ENCODE results near the gene ZDHHC4. TPM values are rescaled to one million over a fixed set of nuclear protein-coding genes. Genes with fewer than 3 reads are reported as not detected.
A peak's percentile ranks its signal among the peaks of the same experiment; 100 is the strongest.

ZDHHC4 gene
- total RNA-seq, 1 experiment from 2014 or later = 28.9 TPM

DNA sequence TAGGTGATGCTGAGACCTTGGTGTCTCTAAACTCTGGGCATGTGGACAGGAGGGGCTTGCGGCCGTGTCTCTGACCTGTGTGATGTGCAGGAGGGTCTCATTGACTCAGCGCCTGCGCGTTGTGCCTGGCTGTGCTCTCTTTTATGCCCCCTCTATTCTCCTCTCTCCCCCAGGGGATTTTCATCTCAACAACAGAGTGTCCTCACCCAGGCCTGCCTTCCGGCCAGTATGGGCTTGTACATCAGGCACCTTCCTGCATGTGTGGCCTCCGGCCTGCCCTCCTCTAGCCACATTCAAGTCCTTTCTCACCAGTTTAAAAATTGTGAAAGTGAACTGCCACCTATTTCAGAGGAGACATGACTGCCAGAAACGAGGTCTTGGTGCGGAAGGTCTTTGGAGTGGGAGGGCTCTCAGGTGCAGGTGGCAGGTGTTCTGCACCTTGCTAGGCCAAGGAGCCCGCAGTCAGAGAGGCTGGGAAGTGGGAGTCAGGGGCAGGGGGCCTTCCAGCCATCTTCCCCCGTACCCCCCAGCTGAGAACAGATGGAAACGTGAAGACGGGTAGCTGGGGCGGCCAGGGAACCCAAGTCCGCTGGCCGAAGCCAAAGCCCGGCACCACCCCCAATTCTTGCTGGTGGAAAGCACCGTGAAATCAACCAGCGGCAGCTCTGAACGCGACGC is 12.0 kb downstream of the ZDHHC4 start:
- Histone ChIP-seq H3K4me3 (ENCODE audit: low read length) (peak overlapping the region; percentile 57), H3K36me3 (ENCODE audit: low read depth, low read length) (no peaks in the 10 kb centered on the region), H3K9ac (ENCODE audit: low read length) (no peak overlapping the region), H3F3A (ENCODE audit: low read length, unreplicated experiment) (no peaks in the 10 kb centered on the region), H2AFZ (ENCODE audit: low read length) (peak overlapping the region; percentile 90), H4K20me1 (ENCODE audit: low read length) (no peaks in the 10 kb centered on the region), H3K79me2 (ENCODE audit: low read length) (peaks cover 16% of the 10 kb centered on the region), H3K4me2 (ENCODE audit: low read length) (peak overlapping the region; percentile 81), H3K4me1 (ENCODE audit: insufficient read depth, low read length) (no peaks in the 10 kb centered on the region; the same call in 1 of the 2 replicates), H3K27me3 (ENCODE audit: low read length) (no peaks in the 10 kb centered on the region), H3K27ac (ENCODE audit: low read length) (no peak overlapping the region), H3K9me2 (replicated peaks; ENCODE audit: low read length) (no peaks in the 10 kb centered on the region), H3K9me3 (ENCODE audit: low read length) (no peaks in the 10 kb centered on the region)
- no peak for TF ChIP-seq EZH2phosphoT487 (IDR thresholded peaks at IDR 0.05; ENCODE audit: borderline replicate concordance, low read length)
- TF ChIP-seq, protein P1, sequence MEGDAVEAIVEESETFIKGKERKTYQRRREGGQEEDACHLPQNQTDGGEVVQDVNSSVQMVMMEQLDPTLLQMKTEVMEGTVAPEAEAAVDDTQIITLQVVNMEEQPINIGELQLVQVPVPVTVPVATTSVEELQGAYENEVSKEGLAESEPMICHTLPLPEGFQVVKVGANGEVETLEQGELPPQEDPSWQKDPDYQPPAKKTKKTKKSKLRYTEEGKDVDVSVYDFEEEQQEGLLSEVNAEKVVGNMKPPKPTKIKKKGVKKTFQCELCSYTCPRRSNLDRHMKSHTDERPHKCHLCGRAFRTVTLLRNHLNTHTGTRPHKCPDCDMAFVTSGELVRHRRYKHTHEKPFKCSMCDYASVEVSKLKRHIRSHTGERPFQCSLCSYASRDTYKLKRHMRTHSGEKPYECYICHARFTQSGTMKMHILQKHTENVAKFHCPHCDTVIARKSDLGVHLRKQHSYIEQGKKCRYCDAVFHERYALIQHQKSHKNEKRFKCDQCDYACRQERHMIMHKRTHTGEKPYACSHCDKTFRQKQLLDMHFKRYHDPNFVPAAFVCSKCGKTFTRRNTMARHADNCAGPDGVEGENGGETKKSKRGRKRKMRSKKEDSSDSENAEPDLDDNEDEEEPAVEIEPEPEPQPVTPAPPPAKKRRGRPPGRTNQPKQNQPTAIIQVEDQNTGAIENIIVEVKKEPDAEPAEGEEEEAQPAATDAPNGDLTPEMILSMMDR (conservative IDR thresholded peaks at IDR 0.05; ENCODE audit: low read depth, low read length) = no peak
- no TSS peak for BruUV-seq (replicated peaks)
- CTCF ChIA-PET = interaction anchor here (0.6 kb wide), 1 partner anchor 40 kb away, joined by 5 read pairs; no protein-coding TSS in a partner anchor
- POLR2A ChIA-PET (ENCODE audit: unreplicated experiment) = interaction anchor here (0.5 to 0.6 kb wide), 2 partner anchors 15 to 39 kb away, joined by 4 read pairs; no protein-coding TSS in a partner anchor
- no peak for DNase-seq
- no peak for ATAC-seq
- intact Hi-C loops (cut with micrococcal nuclease) = no loop called here

DNA sequence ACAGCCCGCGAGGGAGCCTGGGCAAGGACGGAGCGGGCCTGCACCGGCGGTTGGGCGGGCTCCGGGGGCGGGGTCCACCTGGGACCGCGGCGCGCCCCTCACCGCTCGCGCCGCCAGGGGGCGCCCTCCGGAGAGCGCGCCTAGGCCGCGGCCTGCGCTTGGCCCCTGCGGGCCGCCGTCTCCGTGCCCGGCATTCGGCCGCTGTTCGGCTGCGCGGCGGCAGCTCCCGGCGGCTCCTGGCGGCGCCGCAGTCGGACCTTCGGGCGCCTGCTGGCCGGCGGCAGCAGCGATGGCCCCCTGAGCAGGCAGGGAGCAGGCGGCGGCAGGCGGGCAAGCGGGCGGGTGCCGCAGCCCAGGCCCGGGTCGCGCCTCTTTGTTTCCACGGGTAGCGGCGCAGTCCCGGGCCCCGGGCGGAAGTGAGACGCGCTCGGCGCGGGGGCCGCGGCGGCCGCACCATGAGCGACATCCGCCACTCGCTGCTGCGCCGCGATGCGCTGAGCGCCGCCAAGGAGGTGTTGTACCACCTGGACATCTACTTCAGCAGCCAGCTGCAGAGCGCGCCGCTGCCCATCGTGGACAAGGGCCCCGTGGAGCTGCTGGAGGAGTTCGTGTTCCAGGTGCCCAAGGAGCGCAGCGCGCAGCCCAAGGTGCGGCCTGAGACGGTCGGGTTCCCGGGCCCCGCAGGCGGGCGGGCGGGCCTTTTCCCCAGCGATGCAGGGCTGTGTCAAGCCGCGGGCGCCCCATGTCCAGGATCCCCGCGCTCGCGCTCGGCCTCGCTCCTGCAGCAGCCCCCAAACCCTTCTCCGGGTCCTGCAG is 12.8 kb downstream of the ZDHHC4 start, which contains the start of gene INTS15:
Gene INTS15 (plus strand): TSS at position 193 of the 816 bp plus-strand sequence. CDS start 263 bp downstream, at position 456.
- H3K4me2 ChIP-seq (ENCODE audit: low read length) = peak within 1 kb of the TSS; percentile 97
- no peaks in the 10 kb centered on the region for H3K27me3 ChIP-seq (ENCODE audit: low read length)
- no peaks in the 10 kb centered on the region; the same call in 1 of the 2 replicates for H3K36me3 ChIP-seq (ENCODE audit: low read depth, low read length)
- ChIA-PET POLR2A (ENCODE audit: unreplicated experiment) (interaction anchor here (0.6 kb wide), 1 partner anchor 16 kb away, joined by 4 read pairs; no protein-coding TSS in a partner anchor), CTCF (interaction anchor here (1.1 kb wide), 1 partner anchor 13 kb away, joined by 3 read pairs; the partner anchor contains the start of gene ZDHHC4)
- peak within 1 kb of the TSS; percentile 90 for H2AFZ ChIP-seq (ENCODE audit: low read length)
- intact Hi-C loops (cut with micrococcal nuclease) = no loop called here
- no peaks in the 10 kb centered on the region for H3K9me3 ChIP-seq (ENCODE audit: low read length)
- peak within 1 kb of the TSS; percentile 82 for H3K9ac ChIP-seq (ENCODE audit: low read length)
- peak within 1 kb of the TSS; percentile 99 for H3K4me3 ChIP-seq (ENCODE audit: low read length)
- DNase-seq (peak; percentile 86), ATAC-seq (peak; percentile 92)
- H4K20me1 ChIP-seq (ENCODE audit: low read length) = no peaks in the 10 kb centered on the region
- no TSS peak for BruUV-seq (replicated peaks)
- TF ChIP-seq EZH2phosphoT487 (IDR thresholded peaks at IDR 0.05; ENCODE audit: borderline replicate concordance, low read length) (no peak), EZH2 (IDR thresholded peaks at IDR 0.05; ENCODE audit: low read length, unreplicated experiment) (no peak)
- TF ChIP-seq, protein P1 (conservative IDR thresholded peaks at IDR 0.05; ENCODE audit: low read depth, low read length) = 0 out of 2 replicates have a peak, but pooled peaks have one; percentile 32
- peaks cover 16% of the 10 kb centered on the region for H3K79me2 ChIP-seq (ENCODE audit: low read length)
- H3F3A ChIP-seq (ENCODE audit: low read length, unreplicated experiment) = no peaks in the 10 kb centered on the region
- no peaks in the 10 kb centered on the region; the same call in 1 of the 2 replicates for H3K4me1 ChIP-seq (ENCODE audit: insufficient read depth, low read length)
- no peak within 1 kb of the TSS for H3K27ac ChIP-seq (ENCODE audit: low read length)
- H3K9me2 ChIP-seq (replicated peaks; ENCODE audit: low read length) = no peaks in the 10 kb centered on the region
